D721Med (cell line): Measurements from ENCODE around the gene C2orf49.
A peak's percentile ranks its signal among the peaks of the same experiment; 100 is the strongest.

ENCODE experiments used
- DNase-seq: peaks from one replicate; pipeline ENCODE4 v3.0.0; 2011; ENCODE audit warnings: low spot score; ENCODE audit not compliant: insufficient read length
- FAIRE-seq: peaks from 2 replicates; lab custom pipeline; 2011; peaks lifted over from hg19 to GRCh38; lab: Jason Lieb, UNC
- CTCF ChIP-seq: IDR thresholded peaks from 2 replicates; pipeline ENCODE4 v1.5.1; 2012; ENCODE audit warnings: mild to moderate bottlenecking, control low read depth; ENCODE audit not compliant: insufficient read depth; ENCODE audit errors: missing control alignments

The C2orf49 gene

DNA sequence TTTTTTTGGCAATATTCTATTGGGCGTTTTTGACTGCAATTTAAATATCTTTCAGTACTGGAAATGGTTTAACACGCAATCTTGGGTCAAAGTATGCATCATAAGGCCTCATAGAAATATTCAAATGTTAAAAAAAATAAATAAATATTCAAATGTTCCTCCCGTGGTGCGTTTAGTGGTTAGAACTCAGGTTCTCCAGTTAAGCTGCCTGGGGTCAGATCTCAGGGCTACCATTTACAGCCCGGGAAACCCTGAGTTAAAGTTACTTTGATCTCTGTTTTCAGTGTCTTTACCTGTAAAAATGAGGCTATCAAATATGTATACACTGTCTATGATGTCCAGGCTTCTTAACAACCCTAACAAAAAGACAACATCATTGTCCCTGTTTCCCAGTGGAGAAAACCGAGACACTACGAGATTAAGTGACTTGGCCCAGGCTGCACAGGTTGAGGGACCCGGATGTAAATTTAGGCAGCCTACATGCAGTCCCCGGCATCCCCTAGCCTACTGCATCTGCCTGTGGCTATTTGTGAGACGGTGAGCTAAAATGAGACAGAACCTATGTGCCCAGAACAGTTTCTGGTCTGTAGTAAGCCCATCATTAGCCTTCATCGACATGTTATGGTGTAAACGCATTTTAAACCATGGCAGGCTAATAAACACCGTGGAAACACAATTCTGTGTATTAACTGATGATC lies 59.8 kb downstream of the C2orf49 start:
- TF ChIP-seq CTCF: no peak
- DNase-seq (no peak), FAIRE-seq (no peak)

DNA sequence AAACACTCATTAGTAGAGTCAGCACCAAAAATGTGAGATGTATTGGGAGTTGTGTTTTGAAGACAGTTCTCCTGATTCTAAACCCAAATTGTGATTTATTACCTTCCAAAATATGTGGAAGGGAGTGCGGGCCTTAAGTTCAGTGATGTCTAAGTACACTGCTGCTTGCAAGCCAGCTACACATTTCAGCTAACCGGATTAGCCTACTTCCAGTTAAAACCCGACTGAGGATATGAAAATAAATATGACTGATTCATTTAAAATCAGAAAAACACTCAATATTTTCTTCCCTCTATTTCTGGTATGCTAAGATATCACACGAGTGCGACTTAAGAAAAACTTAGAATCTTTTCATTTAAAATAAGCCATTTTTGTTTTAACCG lies 60.6 kb downstream of the C2orf49 start:
- TF ChIP-seq CTCF: no peak
- DNase-seq (no peak), FAIRE-seq (no peak)

DNA sequence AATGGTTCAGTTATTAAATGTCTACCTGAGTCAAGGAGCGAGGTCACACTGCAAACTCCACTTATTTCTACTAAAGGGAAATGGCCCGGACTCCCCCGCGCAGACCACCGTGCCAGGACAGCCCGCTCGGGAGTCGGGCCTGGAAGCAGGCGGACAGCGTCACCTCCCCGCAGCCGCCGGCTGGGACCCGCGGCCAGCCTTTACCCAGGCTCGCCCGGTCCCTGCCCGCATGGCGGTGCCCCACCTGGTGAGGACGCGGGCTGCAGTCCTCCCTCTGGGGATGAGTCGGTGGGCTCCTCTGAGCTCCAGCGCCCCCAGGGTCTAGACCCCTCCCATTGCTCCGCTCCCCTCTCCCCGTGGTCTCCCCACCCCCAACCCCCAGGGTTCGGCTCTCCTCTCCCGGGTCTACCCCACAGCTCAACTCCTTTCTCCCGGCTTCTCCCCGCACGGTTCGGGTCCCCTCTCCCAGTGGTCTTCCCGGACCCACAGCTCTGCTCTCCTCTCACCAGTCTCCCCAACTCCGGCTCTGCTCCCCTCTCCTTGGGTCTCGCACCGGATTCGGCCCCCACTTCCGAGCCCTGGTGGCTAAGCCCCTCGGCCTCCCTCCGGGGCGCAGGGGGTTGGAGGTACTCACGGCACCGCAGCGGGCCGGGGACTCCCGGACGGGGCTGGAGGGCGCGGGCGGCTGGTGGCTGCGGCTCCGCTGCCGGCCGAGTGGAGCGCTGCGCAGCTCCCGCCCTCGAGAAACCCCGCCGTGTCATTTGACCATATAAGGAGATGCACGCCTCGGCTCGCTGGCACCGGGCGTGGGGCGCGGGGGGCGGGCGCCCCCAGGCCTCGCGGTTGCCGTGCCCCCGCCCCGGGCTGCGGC lies 61.2 kb downstream of the C2orf49 start, which contains the start of gene FHL2:
TSS of gene FHL2 (minus strand) at position 716 of the 871 bp plus-strand sequence. CDS start 12,535 bp downstream, outside the sequence.
- FAIRE-seq (no peak), DNase-seq (peak; percentile 58)
- peak; percentile 21 for TF ChIP-seq CTCF
